Body of pancreas (tissue), 4 donors: Measurements from ENCODE around the gene GPN2. TPM values are rescaled to one million over a fixed set of nuclear protein-coding genes. Genes with fewer than 3 reads are reported as not detected.

ENCODE experiments used
- ATAC-seq: fragments of 150-250 bp; one replicate; pipeline ENCODE4 v1.9.1; 2016
- DNase-seq, 4 donors: peaks; one replicate each; pipeline ENCODE4 v3.0.0-alpha.2; 2019
- H3K27ac ChIP-seq, 4 donors: fragments of 200-600 bp; sonication (generic); 1 replicate in 3 of 4; 2 replicates in 1 of 4; pipeline versions ENCODE4 v1.5.1 to v1.6.1; 2016 to 2019; ENCODE audit warnings: mild to moderate bottlenecking in 1 of 4, mixed read lengths in 1 of 4, moderate library complexity in 1 of 4
- H3K27me3 ChIP-seq, 2 donors: fragments of 200-600 bp; sonication (generic); one replicate each; pipeline ENCODE4 v1.6.0; 2016; ENCODE audit warnings: mild to moderate bottlenecking in 1 of 2
- H3K36me3 ChIP-seq, 2 donors: fragments of 200-600 bp; sonication (generic); replicated peaks in 1 of 2; 2 replicates each; pipeline ENCODE4 v1.5.1; 2016; ENCODE audit warnings: low read depth in 2 of 2; ENCODE audit not compliant: insufficient read depth in 1 of 2
- H3K4me1 ChIP-seq: fragments of 200-600 bp; sonication (generic); one replicate; pipeline ENCODE4 v1.6.0; 2016
- H3K4me3 ChIP-seq, 2 donors: fragments of 200-600 bp; sonication (generic); 1 replicate in 1 of 2; 2 replicates in 1 of 2; pipeline ENCODE4 v1.5.1; 2016 to 2019
- H3K9me3 ChIP-seq, 3 donors: fragments of 200-600 bp; sonication (generic); 1 replicate in 2 of 3; 2 replicates in 1 of 3; pipeline ENCODE4 v1.5.1; 2016
- POLR2A ChIP-seq, 3 donors: fragments of 450-650 bp; IDR thresholded peaks; one replicate each; pipeline ENCODE4 v1.6.1; 2016; ENCODE audit warnings: antibody characterized with exemption in 3 of 3, mild to moderate bottlenecking in 2 of 3
- WGBS, 2 donors: methylation state at CpG; one replicate each; pipeline ENCODE4 v1.1.5; 2017; 5-methylcytosine and 5-hydroxymethylcytosine counted together
- intact Hi-C: fragments of 100-400 bp; cut with DNase I; formaldehyde crosslinking; loops from one replicate; pipeline ENCODE4 v1.15.1; 2023
- total RNA-seq, 2 donors: library from RNA; depleted of rRNA; stranded (reverse); fragments of >200 nt; gene quantifications; one replicate each; pipeline ENCODE4 v1.1.0, GENCODE V29; 2016
- TF ChIP-seq, protein P1 (sequence below), 7 experiments: fragments of 450-650 bp in 4 of 7; fragments of 200-600 bp in 3 of 7; sonication (generic) in 3 of 7; IDR thresholded peaks; one replicate each; pipeline ENCODE4 v1.5.1; 2016 to 2019; ENCODE audit warnings: antibody characterized with exemption in 7 of 7

GPN2 gene
- total RNA-seq, 2 donors from 2014 or later: 8.8 to 21.4 TPM

DNA sequence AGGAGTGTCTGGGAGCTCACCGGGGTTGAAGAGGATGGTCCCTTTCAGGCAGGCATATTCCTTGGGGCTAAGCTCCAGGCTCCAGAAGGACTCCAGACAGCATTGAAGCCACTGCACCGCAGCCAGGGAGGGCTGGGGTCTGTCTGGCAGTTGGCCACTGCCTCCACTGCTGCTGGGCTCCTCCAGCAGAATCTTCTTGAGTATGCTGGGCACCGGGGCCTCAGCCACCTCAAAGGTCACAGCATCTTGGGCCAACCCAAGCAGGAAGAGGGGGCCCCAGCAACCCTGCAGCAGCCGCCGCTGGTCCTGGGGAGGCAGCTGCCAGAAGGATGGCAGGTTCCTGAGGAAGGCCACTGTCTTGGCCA is 23.3 kb upstream of the GPN2 start:
- Histone ChIP-seq H3K27me3 (no peaks in the 10 kb centered on the region), H3K27ac (peak overlapping the region; percentile 95 to 100 (median 98)), H3K36me3 (no peaks in the 10 kb centered on the region), H3K9me3 (no peaks in the 10 kb centered on the region), H3K4me3 (peak overlapping the region; percentile 19 to 39), H3K4me1 (peaks cover 64% of the 10 kb centered on the region)
- 13% methylated on average over 4 of the region's 5 CpGs; no CpG with 5 or more reads in 1 of the 2 donors for WGBS, 2 donors
- intact Hi-C loops: no loop called here
- ATAC-seq (peak; percentile 5), DNase-seq (no peak)
- TF ChIP-seq POLR2A (IDR thresholded peaks at IDR 0.05): no peak
- TF ChIP-seq, protein P1, sequence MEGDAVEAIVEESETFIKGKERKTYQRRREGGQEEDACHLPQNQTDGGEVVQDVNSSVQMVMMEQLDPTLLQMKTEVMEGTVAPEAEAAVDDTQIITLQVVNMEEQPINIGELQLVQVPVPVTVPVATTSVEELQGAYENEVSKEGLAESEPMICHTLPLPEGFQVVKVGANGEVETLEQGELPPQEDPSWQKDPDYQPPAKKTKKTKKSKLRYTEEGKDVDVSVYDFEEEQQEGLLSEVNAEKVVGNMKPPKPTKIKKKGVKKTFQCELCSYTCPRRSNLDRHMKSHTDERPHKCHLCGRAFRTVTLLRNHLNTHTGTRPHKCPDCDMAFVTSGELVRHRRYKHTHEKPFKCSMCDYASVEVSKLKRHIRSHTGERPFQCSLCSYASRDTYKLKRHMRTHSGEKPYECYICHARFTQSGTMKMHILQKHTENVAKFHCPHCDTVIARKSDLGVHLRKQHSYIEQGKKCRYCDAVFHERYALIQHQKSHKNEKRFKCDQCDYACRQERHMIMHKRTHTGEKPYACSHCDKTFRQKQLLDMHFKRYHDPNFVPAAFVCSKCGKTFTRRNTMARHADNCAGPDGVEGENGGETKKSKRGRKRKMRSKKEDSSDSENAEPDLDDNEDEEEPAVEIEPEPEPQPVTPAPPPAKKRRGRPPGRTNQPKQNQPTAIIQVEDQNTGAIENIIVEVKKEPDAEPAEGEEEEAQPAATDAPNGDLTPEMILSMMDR (IDR thresholded peaks at IDR 0.05): no peak

DNA sequence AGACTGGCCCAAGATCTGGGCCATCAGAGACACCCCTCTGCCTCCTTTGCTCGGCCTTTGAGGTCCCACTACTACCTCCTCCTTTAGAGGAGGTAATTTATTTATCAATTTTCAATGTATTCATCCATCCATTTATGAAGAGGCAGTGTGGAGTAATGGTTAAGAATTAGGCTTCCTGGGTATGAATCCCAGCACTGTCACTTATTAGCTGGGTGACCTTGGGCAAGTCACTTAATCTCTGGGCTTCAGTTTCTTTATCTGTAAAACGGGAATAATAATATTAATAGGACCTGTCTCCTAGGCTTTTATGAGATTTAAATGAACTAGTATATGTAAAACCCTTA is 22.0 kb upstream of the GPN2 start:
- peaks cover 74% of the 10 kb centered on the region for H3K4me1 ChIP-seq
- intact Hi-C loops: no loop called here
- H3K27me3 ChIP-seq: no peaks in the 10 kb centered on the region
- peak overlapping the region; percentile 19 to 39 for H3K4me3 ChIP-seq
- no peaks in the 10 kb centered on the region for H3K9me3 ChIP-seq
- peak overlapping the region; percentile 95 to 100 (median 98) for H3K27ac ChIP-seq
- DNase-seq: no peak
- WGBS, 2 donors: 14 to 19% methylated on average over 2 of the region's 2 CpGs
- no peak for ATAC-seq
- no peaks in the 10 kb centered on the region for H3K36me3 ChIP-seq
- no peak for TF ChIP-seq POLR2A (IDR thresholded peaks at IDR 0.05)
- TF ChIP-seq, protein P1 (IDR thresholded peaks at IDR 0.05): no peak

DNA sequence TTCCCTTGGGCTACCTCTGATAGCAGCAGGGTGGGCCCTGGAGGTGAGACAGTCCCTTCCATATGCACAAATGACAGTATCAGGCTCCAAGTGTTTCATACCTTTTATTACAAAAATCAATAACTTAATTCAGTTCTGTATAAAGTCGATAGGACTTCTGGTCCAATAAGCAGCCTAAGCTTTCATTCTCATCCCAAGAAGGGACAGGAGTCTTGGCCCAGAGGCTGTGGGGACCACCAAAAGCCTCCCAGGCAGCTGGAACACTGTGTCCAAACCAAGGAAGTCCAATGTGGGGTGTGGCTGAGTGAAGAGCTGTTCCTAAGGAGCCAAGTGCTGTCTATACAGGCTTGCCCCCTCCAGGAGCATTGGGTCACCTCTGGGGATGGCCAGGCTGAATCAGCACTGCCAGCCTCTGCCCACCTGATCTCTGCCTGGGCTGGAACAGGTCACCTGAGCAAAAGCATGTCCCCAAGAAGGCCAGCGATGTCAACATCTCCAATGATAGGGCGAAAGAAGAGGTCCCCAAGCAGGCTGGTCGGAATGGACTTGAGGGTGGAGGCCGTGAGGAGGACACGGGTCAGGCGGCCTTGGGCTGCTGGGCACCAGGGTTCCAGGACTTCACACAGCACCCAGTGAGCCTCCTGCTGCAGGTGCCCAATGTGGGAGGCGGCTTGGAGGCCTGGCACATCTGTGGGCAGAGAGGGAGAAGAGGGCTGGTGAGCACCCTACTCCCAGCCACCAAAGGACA is 21.5 kb upstream of the GPN2 start:
- DNase-seq: peak in 2 of 4 donors; percentile 30 to 47
- WGBS, 2 donors: 11 to 38% methylated on average over 1 to 8 of the region's 8 CpGs
- ATAC-seq: no peak
- Histone ChIP-seq H3K36me3 (no peaks in the 10 kb centered on the region), H3K27ac (peak overlapping the region; percentile 95 to 100 (median 98)), H3K9me3 (no peaks in the 10 kb centered on the region), H3K4me3 (peak overlapping the region; percentile 19 to 39), H3K27me3 (no peaks in the 10 kb centered on the region), H3K4me1 (peaks cover 70% of the 10 kb centered on the region)
- no peak for TF ChIP-seq POLR2A (IDR thresholded peaks at IDR 0.05)
- TF ChIP-seq, protein P1 (IDR thresholded peaks at IDR 0.05): no peak
- intact Hi-C loops: no loop called here

DNA sequence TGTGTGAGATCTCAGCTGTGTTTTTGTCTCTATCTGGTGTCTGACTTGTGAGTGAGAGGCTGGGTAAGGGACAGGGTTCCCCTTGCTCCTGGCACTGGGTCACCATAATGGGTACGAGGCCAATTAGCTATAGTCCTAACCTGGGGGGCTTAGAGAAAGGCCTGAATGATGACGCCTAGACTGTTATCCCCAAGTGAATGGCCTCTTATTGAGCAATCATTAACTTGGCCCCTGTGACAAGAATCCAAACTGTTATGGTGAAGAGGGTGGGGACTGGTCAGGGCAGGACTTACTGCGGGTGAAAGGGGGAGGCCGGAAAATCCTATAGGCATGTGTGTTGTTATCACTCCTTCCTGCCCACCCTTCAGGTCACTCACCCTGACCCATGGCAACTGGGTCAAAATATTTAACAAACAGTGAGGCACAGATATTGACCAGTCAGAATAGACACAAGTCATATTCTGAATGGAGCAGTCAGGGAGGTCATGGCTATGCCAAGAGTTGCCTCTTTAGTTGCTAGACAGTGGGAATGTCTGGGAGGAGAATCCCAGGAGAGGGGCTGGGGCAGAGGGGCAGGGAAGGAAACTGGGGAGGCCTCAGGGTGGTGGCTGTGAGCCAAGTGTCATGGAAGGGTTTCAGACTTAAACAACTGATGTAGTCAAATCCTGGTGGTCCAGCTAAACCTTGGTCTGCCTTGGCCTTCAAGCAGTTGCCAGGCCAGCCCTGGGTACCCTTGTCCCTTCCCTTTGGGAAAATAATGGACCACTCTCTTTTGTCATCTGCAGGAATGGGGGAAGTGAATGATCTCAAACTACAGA is 20.5 kb upstream of the GPN2 start:
- peaks cover 60% of the 10 kb centered on the region for H3K4me1 ChIP-seq
- H3K9me3 ChIP-seq: no peaks in the 10 kb centered on the region
- H3K27me3 ChIP-seq: no peaks in the 10 kb centered on the region
- ATAC-seq: no peak
- H3K36me3 ChIP-seq: no peaks in the 10 kb centered on the region
- intact Hi-C loops: no loop called here
- TF ChIP-seq, protein P1 (IDR thresholded peaks at IDR 0.05): no peak
- peak in 1 of 3 donors; percentile 4 for TF ChIP-seq POLR2A (IDR thresholded peaks at IDR 0.05)
- 31 to 36% methylated on average over 4 of the region's 4 CpGs for WGBS, 2 donors
- no peak overlapping the region for H3K4me3 ChIP-seq
- peak overlapping the region; percentile 95 to 100 (median 98) for H3K27ac ChIP-seq
- peak in 1 of 4 donors; percentile 20 for DNase-seq
